Stimulated activated CD4-positive, alpha-beta T cell treated with anti-CD3 and anti-CD28 coated beads, Interleukin-1b, Interleukin-23, amount 100 ng/mL, for 48 hours (primary cell): ENCODE measurements around the gene PIK3C2B.

Experiments
- DNase-seq: peaks from one replicate; pipeline ENCODE4 v3.0.0-alpha.2; 2020

Gene PIK3C2B

GRCh38 chr1:204477036-204477740 lies 17.4 kb downstream of the PIK3C2B start:
- DNase-seq, result no peak

- DNase-seq, result no peak
These were observed 18.0 kb downstream of the PIK3C2B start for GRCh38 chr1:204476563-204476962.

- no peak for DNase-seq
These were observed 18.8 kb downstream of the PIK3C2B start for GRCh38 chr1:204475656-204476432.

- no peak for DNase-seq
These were observed 21.1 kb downstream of the PIK3C2B start for GRCh38 chr1:204473400-204473965.

GRCh38 chr1:204472660-204473059 lies 21.9 kb downstream of the PIK3C2B start:
- DNase-seq, result no peak

GRCh38 chr1:204471687-204472086 lies 22.9 kb downstream of the PIK3C2B start:
- no peak for DNase-seq

GRCh38 chr1:204469304-204469703 lies 25.3 kb downstream of the PIK3C2B start:
- DNase-seq, result no peak

- DNase-seq, result no peak
These were observed 25.8 kb downstream of the PIK3C2B start for GRCh38 chr1:204468766-204469302.

- DNase-seq, result no peak
These were observed 26.4 kb downstream of the PIK3C2B start for GRCh38 chr1:204468206-204468605.

- DNase-seq, result no peak
These were observed 27.9 kb downstream of the PIK3C2B start for GRCh38 chr1:204466416-204467405.

GRCh38 chr1:204465546-204466415 lies 28.8 kb downstream of the PIK3C2B start:
- DNase-seq, result no peak

GRCh38 chr1:204464701-204465100 lies 29.9 kb downstream of the PIK3C2B start:
- no peak for DNase-seq

GRCh38 chr1:204464187-204464631 lies 30.4 kb downstream of the PIK3C2B start:
- DNase-seq, result peak; percentile 49

GRCh38 chr1:204463125-204464060 lies 31.2 kb downstream of the PIK3C2B start:
- no peak for DNase-seq

- no peak for DNase-seq
These were observed 32.4 kb downstream of the PIK3C2B start for GRCh38 chr1:204462229-204462561.

GRCh38 chr1:204461331-204462228 lies 33.0 kb downstream of the PIK3C2B start:
- DNase-seq, result no peak

GRCh38 chr1:204460346-204460745 lies 34.3 kb downstream of the PIK3C2B start:
- DNase-seq, result no peak

GRCh38 chr1:204459706-204460105 lies 34.9 kb downstream of the PIK3C2B start:
- DNase-seq, result no peak

GRCh38 chr1:204457666-204458065 lies 36.9 kb downstream of the PIK3C2B start:
- DNase-seq, result no peak
